ENCODE measurements around the gene DNAJC30.
A peak's percentile ranks its signal among the peaks of the same experiment; 100 is the strongest.

The DNAJC30 gene

GRCh38 chr7:73707045-73707631, 23.9 kb upstream of the DNAJC30 start:
- no peak for DNase-seq (ENCODE audit: low spot score)

GRCh38 chr7:73706126-73707044, 23.1 kb upstream of the DNAJC30 start:
- no peak for DNase-seq (ENCODE audit: low spot score)

GRCh38 chr7:73705551-73705920, 22.3 kb upstream of the DNAJC30 start:
- DNase-seq (ENCODE audit: low spot score): no peak

- DNase-seq (ENCODE audit: low spot score): no peak
These were observed 21.6 kb upstream of the DNAJC30 start for GRCh38 chr7:73704640-73705550.

GRCh38 chr7:73703757-73704639, 20.7 kb upstream of the DNAJC30 start:
- peak; percentile 96 for DNase-seq (ENCODE audit: low spot score)

- no peak for DNase-seq (ENCODE audit: low spot score)
These were observed 20.0 kb upstream of the DNAJC30 start for GRCh38 chr7:73703225-73703624.

- DNase-seq (ENCODE audit: low spot score): no peak
These were observed 19.4 kb upstream of the DNAJC30 start for GRCh38 chr7:73702665-73703064.

GRCh38 chr7:73702226-73702625, 19.0 kb upstream of the DNAJC30 start:
- no peak for DNase-seq (ENCODE audit: low spot score)

GRCh38 chr7:73701357-73701995, 18.2 kb upstream of the DNAJC30 start:
- DNase-seq (ENCODE audit: low spot score): peak; percentile 87

- no peak for DNase-seq (ENCODE audit: low spot score)
These were observed 17.4 kb upstream of the DNAJC30 start for GRCh38 chr7:73700581-73701134.

GRCh38 chr7:73700069-73700423, 16.8 kb upstream of the DNAJC30 start:
- no peak for DNase-seq (ENCODE audit: low spot score)

GRCh38 chr7:73699370-73700068, 16.3 kb upstream of the DNAJC30 start:
- no peak for DNase-seq (ENCODE audit: low spot score)

GRCh38 chr7:73698410-73698809, 15.2 kb upstream of the DNAJC30 start:
- DNase-seq (ENCODE audit: low spot score): no peak

- DNase-seq (ENCODE audit: low spot score): no peak
These were observed 13.1 kb upstream of the DNAJC30 start for GRCh38 chr7:73696372-73696771.

- DNase-seq (ENCODE audit: low spot score): no peak
These were observed 7.4 kb upstream of the DNAJC30 start for GRCh38 chr7:73690646-73691045.

- DNase-seq (ENCODE audit: low spot score): no peak
These were observed 5.0 kb upstream of the DNAJC30 start for GRCh38 chr7:73688288-73688687.

GRCh38 chr7:73685311-73685710, 2.1 kb upstream of the DNAJC30 start:
- DNase-seq (ENCODE audit: low spot score): no peak

- DNase-seq (ENCODE audit: low spot score): no peak
These were observed 788 bp upstream of the DNAJC30 start for GRCh38 chr7:73683788-73684693.

GRCh38 chr7:73682745-73683055, 553 bp downstream of the DNAJC30 start:
- no peak for DNase-seq (ENCODE audit: low spot score)
